Progenitor cell of endocrine pancreas (in vitro differentiated cells): Measurements from ENCODE around the gene OSTC. TPM values are rescaled to one million over a fixed set of nuclear protein-coding genes. Genes with fewer than 3 reads are reported as not detected.

Source experiments
- DNase-seq: peaks from one replicate; pipeline ENCODE4 v3.0.0; 2021; ENCODE audit warnings: low spot score; ENCODE audit not compliant: unreplicated experiment
- H3K27ac Mint-ChIP-seq: 2 replicates; pipeline ENCODE4 v1.8.0; 2021; ENCODE audit warnings: mild to moderate bottlenecking, moderate library complexity, mixed read lengths
- H3K27me3 Mint-ChIP-seq: 2 replicates; pipeline ENCODE4 v1.8.0; 2021; ENCODE audit warnings: mixed read lengths
- H3K36me3 Mint-ChIP-seq: 2 replicates; pipeline ENCODE4 v1.8.0; 2022; ENCODE audit warnings: mixed read lengths; ENCODE audit not compliant: insufficient read depth
- H3K4me1 Mint-ChIP-seq: 2 replicates; pipeline ENCODE4 v1.8.0; 2021; ENCODE audit warnings: low read depth, mixed read lengths
- H3K4me3 Mint-ChIP-seq: 2 replicates; pipeline ENCODE4 v1.8.0; 2021; ENCODE audit warnings: low read depth, mild to moderate bottlenecking, moderate library complexity, mixed read lengths
- H3K9me3 Mint-ChIP-seq: 2 replicates; pipeline ENCODE4 v1.8.0; 2021; ENCODE audit warnings: low read depth, mixed read lengths
- CTCF ChIP-seq: fragments of 200-600 bp; sonication (generic); IDR thresholded peaks from one replicate; pipeline ENCODE4 v1.5.0; 2021; ENCODE audit warnings: antibody characterized with exemption, mild to moderate bottlenecking; ENCODE audit not compliant: unreplicated experiment
- total RNA-seq: library from RNA; stranded (reverse); gene quantifications from 2 replicates; pipeline ENCODE4 v1.2.1, GENCODE V29; 2021

The OSTC gene
- total RNA-seq, 1 donor from 2014 or later: 155 TPM

GRCh38 chr4:108693819-108694218, 43.4 kb downstream of the OSTC start:
- H3K9me3 Mint-ChIP-seq: no peaks in the 10 kb centered on the region
- no peak overlapping the region for H3K27ac Mint-ChIP-seq
- no peak overlapping the region for H3K4me3 Mint-ChIP-seq
- H3K36me3 Mint-ChIP-seq: no peaks in the 10 kb centered on the region
- no peak for DNase-seq
- no peak for TF ChIP-seq CTCF
- H3K27me3 Mint-ChIP-seq: no peaks in the 10 kb centered on the region
- peaks cover 10% of the 10 kb centered on the region for H3K4me1 Mint-ChIP-seq

- Mint-ChIP-seq H3K27me3 (no peaks in the 10 kb centered on the region), H3K9me3 (no peaks in the 10 kb centered on the region), H3K27ac (no peak overlapping the region), H3K4me1 (peaks cover 10% of the 10 kb centered on the region), H3K36me3 (no peaks in the 10 kb centered on the region), H3K4me3 (no peak overlapping the region)
- no peak for TF ChIP-seq CTCF
- no peak for DNase-seq
These were observed 44.0 kb downstream of the OSTC start for GRCh38 chr4:108694423-108694822.

- H3K36me3 Mint-ChIP-seq: no peaks in the 10 kb centered on the region
- H3K27me3 Mint-ChIP-seq: no peaks in the 10 kb centered on the region
- H3K9me3 Mint-ChIP-seq: no peaks in the 10 kb centered on the region
- no peak for DNase-seq
- H3K4me1 Mint-ChIP-seq: peaks cover 10% of the 10 kb centered on the region
- no peak overlapping the region for H3K4me3 Mint-ChIP-seq
- TF ChIP-seq CTCF: no peak
- H3K27ac Mint-ChIP-seq: no peak overlapping the region
These were observed 44.7 kb downstream of the OSTC start for GRCh38 chr4:108695062-108695461.

GRCh38 chr4:108696160-108696559, 45.8 kb downstream of the OSTC start:
- H3K4me3 Mint-ChIP-seq: no peak overlapping the region
- peaks cover 10% of the 10 kb centered on the region for H3K4me1 Mint-ChIP-seq
- no peaks in the 10 kb centered on the region for H3K27me3 Mint-ChIP-seq

GRCh38 chr4:108700081-108700757, 49.8 kb downstream of the OSTC start:
- no peaks in the 10 kb centered on the region for H3K36me3 Mint-ChIP-seq
- peaks cover 8% of the 10 kb centered on the region for H3K4me1 Mint-ChIP-seq

More at GRCh38 chr4:108696160-108696559, 45.8 kb downstream of the OSTC start:
- H3K27ac Mint-ChIP-seq: no peak overlapping the region
- no peak for TF ChIP-seq CTCF
- DNase-seq: no peak
- no peaks in the 10 kb centered on the region for H3K9me3 Mint-ChIP-seq
- H3K36me3 Mint-ChIP-seq: no peaks in the 10 kb centered on the region

More at GRCh38 chr4:108700081-108700757, 49.8 kb downstream of the OSTC start:
- DNase-seq: no peak
- no peak for TF ChIP-seq CTCF
- H3K4me3 Mint-ChIP-seq: no peak overlapping the region
- no peaks in the 10 kb centered on the region for H3K27me3 Mint-ChIP-seq
- no peak overlapping the region for H3K27ac Mint-ChIP-seq
- no peaks in the 10 kb centered on the region for H3K9me3 Mint-ChIP-seq
